Activated CD4-positive, alpha-beta T cell treated with anti-CD3 and anti-CD28 coated beads, Interleukin-2, amount 10 ng/mL, durations not matched to agents 7 days and 5 days (primary cell): ENCODE data around the gene MEGF11. TPM values are rescaled to one million over a fixed set of nuclear protein-coding genes. Genes with fewer than 3 reads are reported as not detected.
"Not testable (repeated sequence)": the region's sequence is repeated elsewhere in the genome, so short reads cannot be mapped to it uniquely, and the experiment has no call there.

Experiments used
- CTCF ChIA-PET: fragments of 350-600 bp; sonication (Branson Sonifier 250); formaldehyde crosslinking; loops from one replicate; lab custom pipeline; 2021; ENCODE audit warnings: antibody characterized with exemption; lab: Charles Lee
- POLR2A ChIA-PET: fragments of 350-600 bp; sonication (Branson Sonifier 250); formaldehyde crosslinking; loops from one replicate; lab custom pipeline; 2021; ENCODE audit warnings: antibody characterized with exemption; lab: Charles Lee
- DNase-seq: peaks from one replicate; pipeline ENCODE4 v3.0.0-alpha.2; 2020
- H3K27ac Mint-ChIP-seq: one replicate; pipeline ENCODE4 v1.8.0; 2021; ENCODE audit warnings: mild to moderate bottlenecking, moderate library complexity, mixed read lengths
- H3K27me3 Mint-ChIP-seq: one replicate; pipeline ENCODE4 v1.8.0; 2021; ENCODE audit warnings: mixed read lengths
- H3K36me3 Mint-ChIP-seq: one replicate; pipeline ENCODE4 v1.8.0; 2021; ENCODE audit warnings: low read depth, mixed read lengths
- H3K4me1 Mint-ChIP-seq: one replicate; pipeline ENCODE4 v1.8.0; 2021; ENCODE audit warnings: mixed read lengths
- H3K4me3 Mint-ChIP-seq: one replicate; pipeline ENCODE4 v1.8.0; 2021; ENCODE audit warnings: mild to moderate bottlenecking, moderate library complexity, mixed read lengths
- H3K9me3 Mint-ChIP-seq: one replicate; pipeline ENCODE4 v1.8.0; 2021; ENCODE audit warnings: mixed read lengths
- total RNA-seq, 2 experiments: library from RNA; stranded (reverse); gene quantifications; one replicate each; pipeline ENCODE4 v1.2.3, GENCODE V29; 2021

MEGF11 gene
- total RNA-seq, 2 experiments from 2014 or later, result not detected

GRCh38 chr15:66264859-66265513 lies 11.4 kb upstream of the MEGF11 start:
- Mint-ChIP-seq H3K4me3 (no peak overlapping the region), H3K27ac (no peak overlapping the region), H3K9me3 (peaks cover 6% of the 10 kb centered on the region), H3K4me1 (no peaks in the 10 kb centered on the region), H3K27me3 (peaks cover 30% of the 10 kb centered on the region), H3K36me3 (no peaks in the 10 kb centered on the region)
- no peak for DNase-seq
- CTCF ChIA-PET, result no interaction called here
- POLR2A ChIA-PET, result no interaction called here

GRCh38 chr15:66262837-66263236 lies 9.3 kb upstream of the MEGF11 start:
- CTCF ChIA-PET, POLR2A ChIA-PET, H3K4me1 Mint-ChIP-seq: not testable (repeated sequence)

GRCh38 chr15:66261056-66261455 lies 7.5 kb upstream of the MEGF11 start:
- Mint-ChIP-seq H3K9me3 (peaks cover 6% of the 10 kb centered on the region), H3K4me1 (no peaks in the 10 kb centered on the region), H3K36me3 (no peaks in the 10 kb centered on the region), H3K27me3 (peaks cover 40% of the 10 kb centered on the region), H3K4me3 (no peak overlapping the region), H3K27ac (no peak overlapping the region)
- CTCF ChIA-PET, result no interaction called here
- POLR2A ChIA-PET, result no interaction called here
- DNase-seq, result no peak

More at GRCh38 chr15:66262837-66263236, 9.3 kb upstream of the MEGF11 start:
- peaks cover 30% of the 10 kb centered on the region for H3K27me3 Mint-ChIP-seq
- not testable (repeated sequence) for H3K4me3 Mint-ChIP-seq, H3K9me3 Mint-ChIP-seq, H3K36me3 Mint-ChIP-seq, DNase-seq, H3K27ac Mint-ChIP-seq

DNA sequence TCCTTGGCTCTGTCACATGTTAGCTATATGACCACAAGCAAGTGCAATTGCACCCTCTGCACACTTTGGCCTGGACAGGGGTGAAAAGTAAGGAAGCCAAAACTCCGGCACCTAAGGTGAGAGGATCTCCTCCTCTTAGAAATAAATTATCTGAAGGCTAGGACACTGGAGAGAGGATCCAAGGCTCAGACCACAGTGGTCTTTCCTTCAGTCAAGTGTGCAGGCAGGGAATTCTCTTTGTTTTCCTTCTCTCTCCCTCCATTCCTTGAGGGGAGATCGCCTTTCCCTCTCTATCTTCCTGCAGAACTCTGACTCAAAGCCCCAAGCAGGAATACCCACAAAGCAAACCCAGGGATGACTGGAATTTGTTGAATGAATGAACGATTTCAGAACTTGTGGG lies 3.1 kb upstream of the MEGF11 start:
- H3K27ac Mint-ChIP-seq, result no peak overlapping the region
- no peaks in the 10 kb centered on the region for H3K9me3 Mint-ChIP-seq
- no peak overlapping the region for H3K4me3 Mint-ChIP-seq
- POLR2A ChIA-PET, result no interaction called here
- peaks cover 53% of the 10 kb centered on the region for H3K27me3 Mint-ChIP-seq
- peaks cover 11% of the 10 kb centered on the region for H3K4me1 Mint-ChIP-seq
- CTCF ChIA-PET, result no interaction called here
- DNase-seq, result no peak
- H3K36me3 Mint-ChIP-seq, result no peaks in the 10 kb centered on the region

DNA sequence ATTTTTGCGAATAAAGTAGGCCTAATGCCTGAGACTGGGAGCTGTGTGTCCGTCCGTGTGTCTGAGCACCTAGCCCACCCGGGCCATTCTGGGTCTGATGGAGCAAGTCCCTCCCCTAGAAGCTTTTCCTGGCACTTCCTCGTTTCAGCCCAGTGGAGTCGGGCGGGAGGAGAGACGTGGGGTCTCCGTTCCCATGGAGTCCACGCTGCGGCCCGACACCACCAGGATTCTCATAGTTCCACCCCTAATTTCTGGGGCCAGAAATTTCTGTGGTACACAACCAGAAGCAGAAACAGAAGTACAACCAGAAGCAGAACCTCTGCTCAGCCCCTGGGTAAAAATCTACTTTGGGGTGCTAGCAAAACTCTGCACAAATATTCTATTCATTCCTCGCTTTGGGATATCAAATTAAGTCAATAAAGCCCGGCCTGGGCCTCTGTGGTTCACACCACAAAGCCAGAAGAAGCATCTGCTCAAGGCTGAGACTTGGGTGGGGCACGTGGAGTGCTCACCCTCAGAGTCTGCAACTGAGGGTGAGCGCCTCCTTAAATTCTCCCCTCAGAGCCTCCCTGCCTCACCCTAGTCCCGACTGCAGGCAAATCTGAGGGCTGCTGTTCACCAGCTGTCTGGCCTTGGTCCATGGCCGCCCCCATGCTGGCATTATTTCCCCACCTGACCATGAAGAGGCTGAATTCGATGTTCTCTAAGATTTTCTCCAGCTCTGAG lies 1.6 kb upstream of the MEGF11 start:
- no peak for DNase-seq
- ChIA-PET POLR2A (no interaction called here), CTCF (interaction anchor here (0.5 kb wide), 1 partner anchor 686 kb away, joined by 3 read pairs; no protein-coding TSS in a partner anchor)
- Mint-ChIP-seq H3K4me1 (peaks cover 12% of the 10 kb centered on the region), H3K4me3 (no peak overlapping the region), H3K9me3 (no peaks in the 10 kb centered on the region), H3K36me3 (no peaks in the 10 kb centered on the region), H3K27ac (no peak overlapping the region), H3K27me3 (peaks cover 66% of the 10 kb centered on the region)

- peaks cover 69% of the 10 kb centered on the region for H3K27me3 Mint-ChIP-seq
- no peaks in the 10 kb centered on the region for H3K36me3 Mint-ChIP-seq
- ChIA-PET POLR2A (no interaction called here), CTCF (interaction anchor here (0.5 kb wide), 1 partner anchor 686 kb away, joined by 3 read pairs; no protein-coding TSS in a partner anchor)
- no peaks in the 10 kb centered on the region for H3K9me3 Mint-ChIP-seq
- DNase-seq, result no peak
- H3K4me1 Mint-ChIP-seq, result peaks cover 12% of the 10 kb centered on the region
- no peak overlapping the region for H3K27ac Mint-ChIP-seq
- peak overlapping the region; percentile 63 for H3K4me3 Mint-ChIP-seq
Observed at GRCh38 chr15:66254089-66254950, 770 bp upstream of the MEGF11 start.

DNA sequence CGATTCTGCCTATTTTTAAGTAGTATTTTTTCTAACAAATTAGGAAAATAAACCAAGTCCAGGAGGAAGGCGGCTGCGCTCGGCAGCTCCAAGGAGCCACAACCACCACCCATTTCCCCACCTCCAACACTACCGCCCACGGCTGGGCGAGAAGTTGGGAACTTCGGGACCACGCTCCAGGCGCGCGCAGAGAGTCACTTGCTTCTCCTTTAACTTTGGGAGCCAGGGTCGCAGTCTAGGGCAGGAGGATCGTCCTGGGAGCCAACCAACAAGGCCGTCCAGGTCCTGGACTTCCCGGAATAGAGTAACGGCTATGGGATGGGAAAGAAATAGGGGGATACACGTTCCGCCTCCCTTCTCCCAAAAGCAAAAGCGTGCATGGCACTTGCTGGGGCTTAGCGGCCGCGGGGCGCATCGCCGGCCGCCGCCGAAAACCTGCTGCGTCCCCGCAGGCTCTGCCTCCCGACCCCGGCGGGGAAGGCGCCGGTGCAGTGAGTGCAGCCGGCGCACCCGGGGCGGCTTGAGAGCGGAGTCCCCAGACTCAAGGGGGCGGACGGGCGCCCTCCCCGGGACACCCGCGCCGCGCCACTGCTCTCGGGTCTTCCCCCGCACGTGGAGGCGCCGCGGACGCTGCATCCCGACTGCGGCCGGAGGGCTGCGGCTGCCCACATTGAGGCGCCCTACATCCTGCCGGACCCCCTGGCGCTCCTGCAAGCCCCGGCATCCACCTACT lies 699 bp downstream of the MEGF11 start:
- CTCF ChIA-PET, result interaction anchor here (0.6 kb wide), 1 partner anchor 34 kb away, joined by 3 read pairs; no protein-coding TSS in a partner anchor
- POLR2A ChIA-PET, result no interaction called here
- peaks cover 19% of the 10 kb centered on the region for H3K4me1 Mint-ChIP-seq
- H3K9me3 Mint-ChIP-seq, result no peaks in the 10 kb centered on the region
- no peaks in the 10 kb centered on the region for H3K36me3 Mint-ChIP-seq
- H3K27ac Mint-ChIP-seq, result no peak overlapping the region
- peak; percentile 8 for DNase-seq
- peak overlapping the region; percentile 63 for H3K4me3 Mint-ChIP-seq
- H3K27me3 Mint-ChIP-seq, result peaks cover 76% of the 10 kb centered on the region

DNA sequence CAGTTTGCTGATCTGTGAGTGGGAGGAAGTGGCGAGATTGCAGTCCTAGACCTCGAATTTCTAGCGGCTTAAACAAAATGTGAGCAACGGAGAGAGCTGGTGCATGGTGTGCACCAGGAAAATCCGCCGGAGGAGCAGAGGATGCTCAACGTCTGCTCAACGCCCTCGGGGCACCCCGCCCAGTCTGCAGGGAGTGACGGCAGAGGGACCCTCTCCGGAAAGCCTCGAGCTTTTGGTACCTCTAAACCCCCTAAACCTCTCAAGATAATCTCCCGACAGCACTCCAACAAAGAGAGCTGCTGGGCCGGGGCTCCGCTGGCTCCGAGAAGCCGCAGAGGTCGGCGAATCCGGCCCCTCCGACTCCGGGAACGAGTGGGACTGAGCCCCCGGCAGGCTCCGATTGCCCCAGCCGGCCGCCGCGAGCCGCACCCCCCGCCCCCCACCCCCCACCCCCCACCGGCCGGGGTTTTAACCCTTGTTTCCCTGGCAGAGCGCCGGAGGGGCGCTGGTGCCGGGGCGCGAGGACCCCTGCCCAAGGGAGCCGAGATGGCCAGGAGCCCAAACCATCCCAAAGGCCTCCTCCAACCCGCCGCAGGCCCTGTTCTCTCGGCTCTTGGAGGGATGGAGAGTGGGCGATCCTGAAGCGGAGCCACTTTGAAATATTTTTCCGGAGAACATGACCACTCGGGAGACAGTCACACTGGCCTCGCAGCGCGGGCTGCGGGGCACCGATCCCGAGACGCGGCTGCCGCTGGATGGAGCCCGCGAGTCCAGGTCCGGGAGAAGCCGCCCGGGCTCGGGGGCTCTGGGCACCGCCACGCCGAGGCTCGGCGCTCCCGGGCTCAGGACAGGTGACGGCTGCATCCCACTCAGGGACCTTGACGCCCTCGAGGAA lies 1.5 kb downstream of the MEGF11 start:
- H3K9me3 Mint-ChIP-seq, result no peaks in the 10 kb centered on the region
- ChIA-PET CTCF (interaction anchor here (0.6 to 1.8 kb wide), 3 partner anchors 35 to 42 kb away, joined by 3 to 4 read pairs (median 3); partner anchors contain the start of gene DIS3L), POLR2A (interaction anchor here (0.6 kb wide), 1 partner anchor 381 kb away, joined by 4 read pairs; no protein-coding TSS in a partner anchor)
- H3K4me3 Mint-ChIP-seq, result peak overlapping the region; percentile 40
- H3K4me1 Mint-ChIP-seq, result peaks cover 19% of the 10 kb centered on the region
- DNase-seq, result peak; percentile 36
- H3K27me3 Mint-ChIP-seq, result peaks cover 77% of the 10 kb centered on the region
- no peaks in the 10 kb centered on the region for H3K36me3 Mint-ChIP-seq
- H3K27ac Mint-ChIP-seq, result no peak overlapping the region

DNA sequence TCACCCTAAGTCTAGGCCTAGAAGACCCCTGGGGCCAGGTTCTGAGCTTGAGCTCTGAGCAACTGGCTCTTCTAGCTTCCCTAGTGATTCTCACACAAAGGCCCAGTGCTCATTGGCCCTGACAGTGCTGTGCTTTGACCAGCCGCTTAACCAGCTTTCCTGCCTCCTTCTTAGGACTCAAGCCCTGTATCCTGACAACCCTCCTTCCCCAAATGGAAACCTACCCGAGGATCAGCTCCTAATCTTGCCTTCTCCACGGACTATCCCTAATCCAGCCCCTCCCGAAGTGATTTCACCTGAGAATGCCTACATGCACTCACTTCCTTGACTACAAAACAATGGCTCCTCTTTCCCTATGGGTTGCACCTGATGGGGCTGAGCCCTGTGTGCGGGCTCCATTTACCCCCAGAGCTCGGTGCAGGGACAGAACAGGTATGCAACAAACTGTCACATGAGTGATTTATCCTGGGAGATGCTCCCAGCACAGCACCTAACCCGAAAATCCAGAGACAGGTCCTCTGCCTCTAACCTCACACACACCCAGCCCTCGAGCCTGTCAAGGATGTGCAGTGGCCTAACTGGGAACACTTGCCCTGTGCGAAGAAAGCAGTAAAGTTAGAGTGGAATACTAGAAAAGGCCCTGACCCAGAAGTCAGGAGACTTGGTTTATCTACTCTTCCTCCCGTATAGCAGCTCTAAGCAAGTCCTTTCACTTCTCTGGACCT lies 2.3 kb downstream of the MEGF11 start:
- no peak for DNase-seq
- ChIA-PET CTCF (interaction anchor here (0.5 to 1.8 kb wide), 4 partner anchors 40 to 247 kb away, joined by 3 to 5 read pairs (median 4); partner anchors contain the start of genes DIS3L and SNAPC5), POLR2A (interaction anchor here (0.6 kb wide), 1 partner anchor 380 kb away, joined by 4 read pairs; no protein-coding TSS in a partner anchor)
- Mint-ChIP-seq H3K9me3 (no peaks in the 10 kb centered on the region), H3K4me3 (peak overlapping the region; percentile 40), H3K4me1 (peaks cover 19% of the 10 kb centered on the region), H3K36me3 (no peaks in the 10 kb centered on the region), H3K27ac (no peak overlapping the region), H3K27me3 (peaks cover 72% of the 10 kb centered on the region)

- no peak overlapping the region for H3K27ac Mint-ChIP-seq
- H3K4me3 Mint-ChIP-seq, result no peak overlapping the region
- H3K9me3 Mint-ChIP-seq, result no peaks in the 10 kb centered on the region
- no peak for DNase-seq
- H3K4me1 Mint-ChIP-seq, result peaks cover 19% of the 10 kb centered on the region
- H3K27me3 Mint-ChIP-seq, result peaks cover 65% of the 10 kb centered on the region
- ChIA-PET CTCF (interaction anchor here (1.6 kb wide), 1 partner anchor 249 kb away, joined by 5 read pairs; the partner anchor contains the start of gene SNAPC5), POLR2A (no interaction called here)
- no peaks in the 10 kb centered on the region for H3K36me3 Mint-ChIP-seq
Observed at GRCh38 chr15:66249605-66250174, 3.9 kb downstream of the MEGF11 start.
